AG20443 (cell line): ENCODE data around the gene EPB41.
"Not testable (repeated sequence)": the region's sequence is repeated elsewhere in the genome, so short reads cannot be mapped to it uniquely, and the experiment has no call there.

Source experiments
- DNase-seq: peaks from one replicate; pipeline ENCODE4 v3.0.0; 2012; ENCODE audit warnings: low spot score, mixed read lengths

Gene EPB41

DNA sequence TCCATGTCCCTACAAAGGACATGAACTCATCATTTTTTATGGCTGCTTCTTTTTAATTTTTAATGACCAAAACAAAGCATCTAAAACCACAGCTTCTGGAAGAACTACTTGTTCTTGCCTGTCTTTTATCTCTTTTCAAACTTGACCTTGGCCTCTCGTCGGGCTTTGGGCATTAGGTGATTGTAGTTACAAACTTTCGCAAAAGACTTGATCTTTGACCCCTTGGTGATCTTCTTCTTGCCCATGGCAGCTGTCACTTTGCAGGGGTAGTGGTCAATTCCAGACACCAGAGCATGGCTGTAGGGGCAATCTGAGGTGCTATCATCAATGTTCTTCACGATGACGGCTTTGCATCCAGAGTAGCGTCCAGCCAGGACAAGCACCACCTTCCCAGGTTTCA lies 67.8 kb downstream of the EPB41 start:
- DNase-seq = no peak

DNA sequence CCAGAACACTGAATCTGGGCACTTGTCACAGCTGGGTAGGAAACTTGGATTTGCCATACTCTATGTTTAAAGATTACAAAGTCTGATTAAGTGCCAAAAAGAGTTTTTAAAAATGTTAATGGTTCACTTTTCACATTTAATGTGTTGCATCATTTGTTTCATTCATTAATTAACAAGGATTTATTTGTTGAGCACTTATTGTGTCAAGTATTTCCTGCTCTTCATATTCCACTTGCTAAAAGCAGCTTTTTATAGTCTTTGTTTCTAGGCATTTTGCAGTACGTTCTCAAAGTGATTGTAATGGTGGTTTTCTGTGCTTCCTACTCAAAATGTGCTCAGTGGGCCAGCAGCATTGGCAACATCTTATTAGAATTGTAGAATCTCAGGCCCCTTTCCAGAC lies 68.7 kb downstream of the EPB41 start:
- DNase-seq = no peak

DNA sequence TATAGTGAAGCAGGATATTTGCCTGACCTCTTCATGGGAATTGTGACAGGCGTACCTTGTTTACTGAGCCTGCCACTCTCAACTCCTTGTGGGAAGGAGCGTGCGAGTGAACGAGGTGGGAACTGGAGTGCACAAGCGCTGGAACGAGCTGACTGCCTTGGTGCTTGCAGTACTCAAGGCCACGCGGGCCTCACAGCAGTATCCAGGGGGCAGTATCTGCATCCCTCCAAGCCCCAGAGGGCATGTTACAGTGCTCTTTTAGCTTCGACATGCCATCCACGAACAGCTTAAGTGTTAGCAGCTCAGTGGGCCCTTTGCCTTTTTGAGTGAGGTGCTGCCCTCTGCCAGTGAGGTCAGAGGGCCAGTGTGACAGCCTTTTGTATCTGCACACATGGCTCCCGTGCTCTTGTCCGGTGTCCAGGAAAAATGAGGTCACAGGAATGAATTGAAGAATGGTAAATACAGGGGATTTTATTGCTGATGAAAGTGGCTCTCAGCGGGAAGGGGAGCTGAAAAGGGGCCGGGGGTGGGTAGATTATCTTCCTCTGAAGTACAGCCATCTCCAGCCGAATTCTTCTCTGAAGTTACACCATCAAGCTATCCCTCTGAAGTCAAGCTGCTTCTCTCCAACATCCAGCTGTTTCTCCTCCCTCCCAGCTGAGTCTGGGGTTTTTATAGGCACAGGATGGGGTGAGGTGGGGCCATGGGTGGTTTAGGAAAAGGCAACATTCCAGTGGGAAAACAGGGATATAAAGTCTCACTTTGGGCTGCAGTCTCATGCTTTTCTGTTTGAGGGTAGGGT lies 69.3 kb downstream of the EPB41 start:
- DNase-seq = no peak

DNA sequence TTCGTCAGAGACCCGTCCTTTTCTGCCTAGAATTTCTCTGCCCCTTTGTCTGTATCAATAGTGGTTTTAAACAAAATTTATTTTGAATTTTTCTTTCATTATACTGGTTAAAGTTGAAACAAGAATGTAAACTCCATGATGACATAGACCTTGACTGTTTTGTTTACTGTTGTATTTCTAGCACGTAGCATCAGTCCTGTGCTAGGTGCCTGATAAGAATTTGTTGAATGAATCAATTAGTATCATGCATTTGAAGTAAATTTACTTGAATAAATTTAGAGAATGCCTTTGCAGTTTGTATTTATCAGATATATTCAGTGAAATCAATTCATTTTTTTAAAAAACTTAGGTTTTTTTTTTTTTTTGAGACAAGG lies 69.9 kb downstream of the EPB41 start:
- DNase-seq = no peak

DNA sequence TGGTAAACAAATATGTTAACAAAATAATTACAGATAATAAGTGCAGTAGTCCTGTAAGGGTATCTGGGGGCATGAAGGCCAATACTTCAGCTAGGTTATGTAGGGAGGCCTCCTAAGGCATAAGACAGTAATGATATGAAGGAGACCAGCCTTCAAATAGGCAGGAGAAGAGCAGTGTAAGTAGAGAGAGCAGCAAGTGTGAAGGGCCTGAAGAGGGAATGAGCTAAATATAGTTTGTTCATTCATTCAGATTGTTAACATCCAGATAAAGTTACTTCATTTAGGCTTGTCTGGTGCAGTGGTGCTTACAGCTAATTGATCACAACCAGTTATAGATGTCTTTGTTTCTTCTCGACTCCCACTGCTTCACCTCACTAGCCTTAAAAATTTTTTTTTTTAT lies 71.1 kb downstream of the EPB41 start:
- DNase-seq = no peak

DNA sequence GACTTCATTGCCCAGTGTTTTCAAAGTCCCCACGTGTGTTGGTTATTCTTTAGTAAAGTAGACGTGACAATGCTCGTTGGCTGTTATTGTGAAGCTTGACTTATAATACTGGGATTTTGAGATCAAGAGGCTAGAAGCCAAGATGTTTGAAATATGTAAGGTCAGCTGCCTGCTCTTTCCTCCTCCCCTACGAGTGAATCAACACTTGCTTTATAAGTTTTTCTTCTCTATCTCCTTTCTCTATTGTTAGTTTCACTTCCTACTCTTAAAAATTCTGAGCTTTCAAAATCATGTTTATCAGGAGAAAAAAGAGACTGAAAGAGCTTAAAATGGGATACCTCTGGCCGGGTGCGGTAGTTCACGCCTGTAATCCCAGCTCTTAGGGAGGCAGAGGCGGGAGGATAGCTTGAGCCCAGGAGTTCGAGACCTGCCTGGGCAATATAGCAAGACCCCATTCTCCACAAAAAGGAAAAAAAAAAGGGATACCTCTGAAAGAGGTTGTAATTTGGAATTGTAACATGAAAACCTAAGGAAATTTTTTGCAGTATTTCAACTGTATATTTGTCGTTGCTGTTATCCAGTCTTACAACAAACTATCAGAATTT lies 72.0 kb downstream of the EPB41 start:
- no peak for DNase-seq

DNA sequence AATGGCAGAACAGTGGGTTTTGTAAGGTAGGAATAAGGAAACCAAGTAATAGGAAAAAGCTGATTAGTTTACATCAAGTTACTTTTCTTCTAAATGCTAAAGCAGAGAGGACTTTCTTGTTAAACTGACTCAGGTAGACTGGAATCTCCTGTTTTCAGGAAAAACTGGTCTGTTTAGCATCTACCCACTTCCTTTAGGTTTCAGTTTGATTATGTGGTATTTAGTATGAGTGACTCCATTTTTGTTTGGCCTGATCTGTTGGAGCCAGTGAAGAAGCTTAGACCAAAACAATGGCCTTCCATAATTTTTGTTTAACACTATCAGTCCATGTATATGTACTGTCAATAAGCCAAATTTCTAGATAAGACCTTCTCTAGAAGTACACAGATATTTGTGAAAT lies 88.4 kb downstream of the EPB41 start:
- DNase-seq = no peak

DNA sequence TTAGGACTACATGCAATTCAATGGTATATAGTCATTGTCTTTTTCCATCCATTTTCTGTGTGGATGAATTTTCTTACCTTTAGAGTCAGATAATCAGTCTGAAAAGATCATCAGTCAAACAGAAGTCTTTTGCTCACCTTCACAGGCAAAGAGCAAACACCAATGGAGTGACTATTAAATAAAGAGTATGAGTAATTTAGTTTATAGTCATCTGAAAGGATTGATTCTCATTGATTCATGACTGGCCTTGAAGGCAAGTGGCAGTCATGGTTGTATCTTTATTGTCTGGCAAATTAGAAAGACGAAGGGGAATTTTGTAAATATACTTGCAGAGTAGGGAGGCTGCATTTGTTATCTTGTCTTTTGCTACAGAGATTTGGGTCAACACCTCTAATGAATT lies 89.9 kb downstream of the EPB41 start:
- DNase-seq = no peak

DNA sequence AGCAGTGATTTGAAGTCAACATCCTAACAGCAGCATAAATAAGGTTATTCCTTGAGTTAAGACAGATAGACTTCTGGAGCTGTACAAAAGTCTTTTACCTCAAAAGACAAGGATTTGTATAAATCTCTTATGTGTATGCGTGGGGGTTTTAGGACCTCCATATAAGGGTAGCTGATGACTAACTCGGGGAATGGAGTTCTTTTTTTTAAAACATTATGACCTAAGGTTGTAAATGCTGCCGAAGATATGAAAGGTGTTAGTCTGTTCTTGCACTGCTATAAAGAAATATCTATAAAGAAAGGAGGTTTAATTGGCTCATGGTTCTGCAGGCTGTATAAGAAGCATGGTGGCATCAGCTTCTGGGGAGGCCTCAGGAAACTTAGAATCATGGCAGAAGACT lies 90.4 kb downstream of the EPB41 start:
- DNase-seq = no peak

DNA sequence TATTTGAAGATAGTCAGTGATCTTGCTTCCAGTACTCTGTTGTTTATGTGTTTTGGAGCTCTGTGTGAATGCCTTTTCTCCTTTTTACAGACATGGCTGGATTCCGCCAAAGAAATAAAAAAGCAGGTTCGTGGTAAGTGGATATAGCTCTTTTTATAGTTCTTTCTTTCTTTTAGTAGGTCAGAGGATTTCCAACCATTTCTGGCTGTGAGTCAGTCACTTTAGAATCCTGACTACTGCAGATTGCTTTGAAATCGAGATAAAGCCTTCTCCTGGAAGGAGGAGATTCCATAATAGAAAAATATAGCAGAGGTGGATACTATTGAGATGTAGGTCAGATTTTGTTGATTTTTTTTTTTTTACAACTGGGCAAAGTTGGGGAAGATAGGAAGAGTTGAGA lies 97.4 kb downstream of the EPB41 start:
- DNase-seq = no peak

DNA sequence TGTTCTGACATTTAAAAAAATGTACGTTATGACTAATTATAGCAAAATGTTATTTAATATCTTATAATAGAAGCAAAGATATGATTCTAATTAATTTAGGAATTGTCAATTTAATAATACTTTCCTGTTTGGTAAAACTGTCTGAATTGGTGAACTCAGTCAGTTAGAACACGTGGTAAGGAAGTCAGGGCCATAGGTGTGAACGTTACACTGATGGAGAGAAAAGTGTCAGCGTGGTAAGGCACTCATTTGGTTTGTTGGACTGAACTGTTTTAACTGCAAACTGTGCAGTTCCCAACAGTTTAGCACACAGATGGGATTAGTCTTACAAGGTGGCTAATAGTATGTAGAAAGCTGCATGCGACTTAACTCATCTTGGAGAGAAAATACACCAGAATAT lies 102.9 kb downstream of the EPB41 start:
- DNase-seq = no peak

DNA sequence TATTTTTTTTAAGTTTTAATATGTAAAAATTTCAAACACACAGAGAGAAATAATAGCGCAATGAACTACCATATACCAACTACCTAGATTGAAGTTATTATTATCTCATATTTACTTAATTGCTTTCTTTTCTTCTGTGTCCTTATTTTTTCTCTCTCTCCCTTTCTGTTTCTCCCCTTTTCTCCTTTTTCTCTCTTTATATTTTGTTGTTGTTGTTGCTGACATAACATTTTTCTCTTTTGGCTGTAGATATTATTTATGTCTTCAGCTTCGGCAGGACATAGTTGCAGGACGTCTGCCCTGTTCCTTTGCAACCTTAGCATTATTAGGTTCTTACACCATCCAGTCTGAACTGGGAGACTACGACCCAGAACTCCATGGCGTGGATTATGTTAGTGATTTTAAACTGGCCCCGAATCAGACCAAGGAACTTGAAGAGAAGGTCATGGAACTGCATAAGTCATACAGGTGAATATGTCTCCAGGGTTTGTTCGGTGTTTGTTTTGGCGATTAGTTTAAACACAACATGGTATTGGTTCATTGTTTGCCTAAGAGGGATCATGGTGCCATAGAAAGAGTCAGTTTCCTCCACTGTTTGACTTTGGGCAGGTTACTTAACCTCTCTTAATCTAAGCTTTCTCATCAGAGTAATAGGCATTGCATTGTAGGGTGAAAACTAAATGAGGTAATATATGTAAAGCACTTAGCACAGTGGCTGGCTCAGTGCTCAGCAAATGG lies 103.8 kb downstream of the EPB41 start:
- no peak for DNase-seq

DNA sequence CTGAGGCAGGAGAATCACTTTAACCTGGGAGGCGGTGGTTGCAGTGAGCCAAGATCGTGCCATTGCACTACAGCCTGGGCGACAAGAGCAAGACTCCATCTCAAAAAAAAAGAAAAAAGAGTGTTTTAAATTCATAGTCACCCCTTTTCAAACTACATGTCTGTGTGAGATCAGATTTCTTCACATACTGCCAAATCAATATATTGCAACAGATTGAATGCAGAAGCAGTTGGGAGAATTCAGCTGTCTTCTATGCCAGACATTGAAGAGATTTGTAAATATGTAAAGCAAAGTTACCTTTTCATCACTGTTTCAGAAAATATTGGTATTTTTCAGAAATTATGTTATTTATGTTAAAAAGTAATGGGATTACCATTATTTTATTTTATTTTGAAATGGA lies 108.3 kb downstream of the EPB41 start:
- DNase-seq = no peak

DNA sequence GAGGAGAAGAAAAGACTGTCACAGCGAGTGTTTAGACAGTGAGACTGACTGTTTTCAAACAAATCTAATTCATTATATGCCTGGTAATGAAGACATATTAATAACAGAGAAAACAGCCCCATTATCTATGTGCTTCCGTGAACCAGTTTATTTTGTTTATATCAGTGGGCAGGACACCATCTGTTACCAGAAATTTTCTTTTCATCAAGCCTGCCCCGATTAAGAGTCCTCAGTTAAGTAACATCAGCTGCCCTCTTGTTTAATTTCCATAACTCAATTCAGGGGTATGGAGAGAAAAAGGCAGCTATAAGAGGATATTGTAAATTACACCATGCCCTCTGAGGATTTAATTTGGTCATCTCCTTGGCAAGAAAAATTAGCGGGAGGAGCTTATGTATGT lies 115.3 kb downstream of the EPB41 start:
- no peak for DNase-seq

DNA sequence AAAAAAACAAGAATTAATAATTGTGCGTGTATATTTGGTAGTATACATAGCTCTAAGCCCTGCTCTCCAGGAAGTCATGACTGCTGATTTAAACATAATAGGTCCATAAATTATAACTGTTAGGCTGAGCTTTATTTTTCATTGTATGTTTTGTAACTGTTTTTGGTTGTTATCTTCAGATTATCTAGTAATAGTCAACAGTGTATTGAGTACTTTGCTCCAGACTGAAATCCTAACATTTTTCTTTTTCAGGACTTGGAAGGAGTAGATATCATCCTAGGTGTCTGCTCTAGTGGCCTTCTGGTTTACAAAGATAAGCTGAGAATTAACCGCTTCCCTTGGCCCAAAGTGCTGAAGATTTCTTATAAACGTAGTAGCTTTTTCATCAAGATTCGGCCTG lies 118.5 kb downstream of the EPB41 start:
- DNase-seq = no peak

DNA sequence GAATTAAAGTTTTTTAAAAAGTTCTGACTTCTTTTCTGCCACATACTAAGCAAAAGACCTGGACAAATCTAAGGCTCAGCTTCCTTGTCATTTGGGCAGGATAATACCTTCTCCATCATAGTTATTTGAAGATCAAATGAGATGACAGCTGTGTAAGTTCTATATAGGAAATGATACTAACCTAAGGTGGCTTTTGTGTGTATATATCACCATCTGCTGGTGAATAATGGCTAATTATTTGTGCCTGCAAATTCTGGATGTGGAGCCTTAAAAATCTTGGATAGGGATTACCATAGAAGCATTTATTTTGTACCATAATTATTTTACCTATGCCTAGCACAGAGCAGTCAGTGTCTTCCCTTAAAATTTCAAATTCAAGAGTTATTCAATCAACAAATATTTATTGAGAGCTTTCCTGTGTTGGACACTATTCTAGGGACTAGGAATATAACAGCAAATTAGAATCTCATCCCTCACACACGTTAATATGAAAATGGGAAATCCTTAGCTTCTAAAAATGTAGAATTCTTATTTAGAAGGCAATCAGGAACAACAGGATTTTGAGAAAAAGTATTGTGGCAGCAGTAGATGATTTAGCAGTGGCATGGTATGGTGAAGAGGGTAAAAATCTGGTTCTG lies 119.6 kb downstream of the EPB41 start:
- DNase-seq = peak; percentile 62

DNA sequence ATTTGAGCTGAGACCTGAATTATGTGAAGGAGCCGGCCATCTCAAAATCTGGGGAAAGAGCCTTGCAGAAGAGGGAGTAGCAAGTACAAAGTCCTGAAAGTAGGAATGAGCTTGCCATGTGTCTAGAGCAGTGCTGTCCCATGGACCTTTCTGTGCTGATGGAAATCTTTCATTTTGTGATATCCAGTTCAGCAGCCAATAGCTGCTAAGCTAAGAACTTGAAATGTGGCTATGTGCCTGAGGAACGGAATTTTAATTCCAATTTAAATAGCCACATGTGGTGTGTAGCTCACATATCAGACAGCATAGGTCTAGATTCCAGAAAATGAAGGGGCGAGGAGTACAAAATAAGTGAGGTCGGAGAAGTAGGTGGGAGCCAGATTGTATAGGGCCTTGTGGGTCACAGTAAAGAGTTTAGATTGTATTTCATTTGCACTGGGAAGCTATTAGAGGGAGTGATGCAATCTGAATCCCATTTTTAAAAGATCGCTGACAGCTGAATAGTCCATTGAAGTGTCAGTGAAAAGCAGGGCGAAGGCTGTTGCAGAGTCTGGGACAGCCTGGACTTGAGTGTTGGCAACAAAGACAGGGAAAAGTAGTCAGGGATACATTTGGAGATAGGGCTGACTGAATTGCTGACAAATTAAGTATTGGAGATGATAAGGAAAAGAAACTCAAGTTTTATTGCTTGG lies 129.1 kb downstream of the EPB41 start:
- DNase-seq = peak; percentile 14

DNA sequence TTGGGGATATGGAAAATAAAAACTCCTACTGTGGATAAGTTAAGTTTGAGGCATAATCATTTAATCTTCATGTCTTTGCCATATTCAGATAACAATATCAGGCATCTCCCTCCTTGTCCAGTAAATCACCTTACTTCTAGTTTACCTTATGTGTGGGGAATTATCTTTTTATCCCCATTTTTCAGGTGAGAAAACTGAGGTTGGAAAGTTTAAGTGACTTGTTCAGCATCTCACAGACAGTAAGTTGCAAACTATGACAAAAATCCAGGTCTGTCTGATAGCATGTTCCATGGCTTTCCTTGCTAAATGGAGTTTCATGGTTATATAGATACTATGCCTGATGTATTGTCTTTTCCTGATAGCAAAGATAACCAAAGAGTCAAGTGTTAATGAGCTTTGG lies 129.6 kb downstream of the EPB41 start:
- DNase-seq = no peak

DNA sequence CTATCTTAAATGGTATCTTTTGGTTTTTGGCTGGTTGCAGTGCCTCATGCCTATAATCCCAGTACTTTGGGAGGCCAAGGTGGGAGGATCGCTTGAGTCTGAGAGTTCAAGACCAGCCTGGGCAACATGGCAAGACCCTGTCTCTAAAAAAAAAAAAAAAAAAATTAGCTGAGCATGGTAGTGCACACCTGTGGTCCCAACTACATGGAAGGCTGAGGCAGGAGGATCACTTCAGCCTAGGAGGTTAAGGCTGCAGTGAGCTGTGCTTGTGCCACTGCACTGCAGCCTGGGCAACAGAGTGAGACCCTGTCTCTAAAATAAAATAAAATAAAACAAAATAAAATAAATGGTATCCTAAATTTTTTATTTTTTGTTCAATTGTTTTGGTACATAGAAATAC lies 131.3 kb downstream of the EPB41 start:
- DNase-seq = not testable (repeated sequence)

DNA sequence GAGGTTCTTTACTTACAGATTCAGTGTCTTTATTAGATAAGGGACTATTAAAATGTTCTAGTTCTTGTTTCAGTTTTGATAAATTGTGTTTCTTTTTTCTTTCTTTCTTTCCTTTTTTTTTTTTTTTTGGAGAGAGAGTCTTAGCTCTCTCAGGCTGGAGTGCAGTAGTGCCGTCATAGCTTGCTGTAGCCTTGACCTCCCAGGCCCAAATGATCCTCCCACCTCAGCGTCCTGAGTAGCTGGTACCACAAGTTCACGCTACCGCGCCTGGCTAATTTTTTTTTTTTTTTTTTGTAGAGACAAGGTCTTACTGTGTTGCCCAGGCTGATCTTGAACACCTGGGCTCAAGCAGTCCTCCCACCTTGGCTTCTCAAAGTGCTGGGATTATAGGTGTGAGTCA lies 132.8 kb downstream of the EPB41 start:
- no peak for DNase-seq

DNA sequence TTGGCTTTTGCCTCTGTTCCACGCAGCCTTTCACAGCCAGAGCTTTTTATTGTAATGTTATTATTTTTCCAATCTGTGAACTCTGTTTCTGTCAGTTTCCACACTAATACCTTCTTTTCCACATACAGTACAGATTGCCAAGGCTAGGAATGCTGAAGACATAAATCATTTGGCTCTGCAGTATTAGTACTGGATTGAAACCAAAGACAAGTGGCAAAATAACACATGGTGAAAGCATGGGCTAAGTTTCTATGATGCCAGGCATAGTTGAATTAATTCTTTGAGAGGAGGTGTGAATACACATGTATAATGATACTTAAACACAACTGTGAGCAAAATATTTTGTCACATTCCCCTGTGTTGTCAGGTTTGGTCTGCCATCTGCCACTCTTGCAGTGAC lies 135.8 kb downstream of the EPB41 start:
- DNase-seq = peak; percentile 10

DNA sequence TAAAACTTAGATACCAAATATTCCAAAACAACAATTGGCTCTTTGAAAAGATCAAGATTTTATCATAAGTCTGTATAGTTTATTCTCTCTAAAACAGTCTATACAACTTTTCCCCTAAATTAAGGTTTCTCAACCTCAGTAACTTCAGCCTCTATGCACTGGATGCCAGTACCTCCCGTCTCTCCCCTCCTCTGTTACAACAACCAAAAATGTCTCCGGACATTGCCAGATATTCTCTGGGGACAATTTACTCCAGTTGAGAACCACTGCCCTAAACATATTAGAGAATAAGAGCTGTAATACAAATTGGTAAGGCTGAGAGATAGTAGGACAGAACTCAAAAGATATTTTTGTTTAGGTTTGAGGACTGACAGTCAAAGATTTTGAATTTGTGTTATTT lies 137.7 kb downstream of the EPB41 start:
- DNase-seq = peak; percentile 9
